Endothelial cell of umbilical vein (primary cell): ENCODE data around the gene TEAD4. TPM values are rescaled to one million over a fixed set of nuclear protein-coding genes. Genes with fewer than 3 reads are reported as not detected.
"Not testable (repeated sequence)": the region's sequence is repeated elsewhere in the genome, so short reads cannot be mapped to it uniquely, and the experiment has no call there.

Experiments used
- BruUV-seq: library from RNA; stranded (reverse); fragments of 400-500 nt; replicated peaks from 2 replicates; lab custom pipeline; 2021; lab: Mats Ljungman, UMichigan
- CTCF ChIA-PET: fragments of 300-600, 350-600 bp; sonication (Branson Sonifier 250); formaldehyde crosslinking; loops from one replicate; lab custom pipeline; 2021; ENCODE audit warnings: antibody characterized with exemption, inconsistent platforms; lab: Charles Lee
- POLR2A ChIA-PET: fragments of 300-600, 350-600 bp; sonication (Branson Sonifier 250); formaldehyde crosslinking; loops from one replicate; lab custom pipeline; 2021; ENCODE audit warnings: antibody characterized with exemption, inconsistent platforms; lab: Charles Lee
- DNase-seq: peaks from one replicate; pipeline ENCODE4 v3.0.0-alpha.2; 2011; ENCODE audit warnings: low read depth, low spot score
- FAIRE-seq: peaks from 2 replicates; lab custom pipeline; 2011; peaks lifted over from hg19 to GRCh38; lab: Jason Lieb, UNC
- H2AFZ ChIP-seq: 2 replicates; pipeline ENCODE4 v1.6.0; 2012; ENCODE audit warnings: low read depth, low read length, control low read depth, inconsistent platforms
- H3K27ac ChIP-seq: 2 replicates; pipeline ENCODE4 v1.5.1; 2011; ENCODE audit warnings: low read depth, mild to moderate bottlenecking, control low read depth, low read length, moderate library complexity; ENCODE audit not compliant: insufficient read depth
- H3K27me3 ChIP-seq, 2 experiments: 2 replicates each; pipeline versions ENCODE4 v1.6.0 to v1.6.1; 2011; ENCODE audit warnings: low read length in 2 of 2, mixed read lengths in 1 of 2; ENCODE audit not compliant: control insufficient read depth in 2 of 2, insufficient read depth in 2 of 2
- H3K36me3 ChIP-seq, 2 experiments: 2 replicates in 1 of 2; 3 replicates in 1 of 2; pipeline ENCODE4 v1.5.1; 2011; ENCODE audit warnings: low read length in 2 of 2, mild to moderate bottlenecking in 1 of 2, moderate library complexity in 1 of 2; ENCODE audit not compliant: control insufficient read depth in 2 of 2, insufficient read depth in 2 of 2; ENCODE audit errors: extremely low read depth in 1 of 2
- H3K4me1 ChIP-seq: 3 replicates; pipeline ENCODE4 v1.5.1; 2011; ENCODE audit warnings: mild to moderate bottlenecking, low read length; ENCODE audit not compliant: control insufficient read depth, insufficient read depth; ENCODE audit errors: extremely low read depth
- H3K4me2 ChIP-seq: 2 replicates; pipeline ENCODE4 v1.6.1; 2011; ENCODE audit warnings: low read length, control low read depth, mixed read lengths; ENCODE audit not compliant: insufficient read depth
- H3K4me3 ChIP-seq, 3 experiments: fragments of 200-600 bp in 1 of 3; sonication (generic), shearing (Covaris generic) in 1 of 3; replicated peaks in 1 of 3; 2 replicates each; pipeline ENCODE4 v1.5.1; 2011 to 2016; ENCODE audit warnings: control low read depth in 3 of 3, low read length in 3 of 3, mild to moderate bottlenecking in 2 of 3, inconsistent platforms in 1 of 3, low read depth in 1 of 3, moderate library complexity in 1 of 3; ENCODE audit not compliant: insufficient read depth in 1 of 3
- H3K79me2 ChIP-seq: 2 replicates; pipeline ENCODE4 v1.6.0; 2012; ENCODE audit warnings: low read length, inconsistent platforms; ENCODE audit not compliant: control insufficient read depth, insufficient read depth
- H3K9ac ChIP-seq: replicated peaks from 2 replicates; pipeline ENCODE3; 2011; ENCODE audit warnings: low read length, control low read depth; ENCODE audit not compliant: insufficient read depth; ENCODE audit errors: extremely low read depth
- H3K9me1 ChIP-seq: replicated peaks from 3 replicates; pipeline ENCODE4 v1.6.0; 2011; ENCODE audit warnings: mild to moderate bottlenecking, low read length; ENCODE audit not compliant: control insufficient read depth, insufficient read depth; ENCODE audit errors: extremely low read depth
- H3K9me3 ChIP-seq: replicated peaks from 2 replicates; pipeline ENCODE4 v1.5.1; 2012; ENCODE audit warnings: low read length, inconsistent platforms; ENCODE audit not compliant: control insufficient read depth, insufficient read depth
- H4K20me1 ChIP-seq: replicated peaks from 2 replicates; pipeline ENCODE3; 2011; ENCODE audit warnings: mild to moderate bottlenecking, low read length; ENCODE audit not compliant: control insufficient read depth, insufficient read depth; ENCODE audit errors: extremely low read depth
- FOS ChIP-seq: IDR thresholded peaks from 2 replicates; pipeline ENCODE4 v1.6.1; 2011; ENCODE audit warnings: mild to moderate bottlenecking, low read length, moderate library complexity, borderline replicate concordance; ENCODE audit not compliant: insufficient read depth
- MYC ChIP-seq: IDR thresholded peaks from one replicate; pipeline ENCODE4 v1.6.1; 2011; ENCODE audit warnings: mild to moderate bottlenecking, low read depth, low read length
- POLR2AphosphoS5 ChIP-seq: IDR thresholded peaks from 2 replicates; pipeline ENCODE4 v1.6.1; 2012; ENCODE audit warnings: low read depth, mild to moderate bottlenecking, control low read depth, low read length, moderate library complexity; ENCODE audit not compliant: insufficient read depth
- dilution Hi-C: fragments of 300-500 bp; cut with MboI; formaldehyde crosslinking; loops from one replicate; pipeline ENCODE4 v1.15.0; 2019; ENCODE audit warnings: low sequenced_read_pairs; ENCODE audit not compliant: extremely low pct_ligation_motif_present
- intact Hi-C: fragments of 100-400 bp; cut with micrococcal nuclease; formaldehyde crosslinking; loops from one replicate; pipeline ENCODE4 v1.10.0; 2022
- polyA plus RNA-seq, 4 experiments: library from polyadenylated mRNA; depleted of rRNA in 3 of 4; stranded (reverse) in 3 of 4; unstranded in 1 of 4; fragments of >200 nt; gene quantifications; 2 replicates each; pipeline versions ENCODE4 v1.2.1 to v1.2.3, GENCODE V29; 2011 to 2012; ENCODE audit warnings: missing spikeins in 1 of 4
- total RNA-seq: library from RNA; stranded (reverse); gene quantifications from 2 replicates; pipeline ENCODE4 v1.2.3, GENCODE V29; 2021

The TEAD4 gene
- total and polyA plus RNA-seq, 2 donors (not counting 3 experiments of a cell fraction or from before 2014, with no cell fraction given), result 34.4 to 46.0 TPM

GRCh38 chr12:3065846-3066245 lies 106.6 kb downstream of the TEAD4 start:
- H4K20me1 ChIP-seq, intact Hi-C loops, H2AFZ ChIP-seq, H3K9ac ChIP-seq, dilution Hi-C loops, H3K4me2 ChIP-seq, H3K79me2 ChIP-seq, FAIRE-seq, H3K9me1 ChIP-seq, BruUV-seq, DNase-seq, H3K27ac ChIP-seq, H3K36me3 ChIP-seq, H3K4me1 ChIP-seq, H3K9me3 ChIP-seq, H3K4me3 ChIP-seq, POLR2A ChIA-PET: not testable (repeated sequence)
- peaks cover 19 to 20% of the 10 kb centered on the region in 2 experiments for H3K27me3 ChIP-seq
- CTCF ChIA-PET, result interaction anchor here (1.6 kb wide), 1 partner anchor 8 kb away, joined by 7 read pairs; no protein-coding TSS in a partner anchor

DNA sequence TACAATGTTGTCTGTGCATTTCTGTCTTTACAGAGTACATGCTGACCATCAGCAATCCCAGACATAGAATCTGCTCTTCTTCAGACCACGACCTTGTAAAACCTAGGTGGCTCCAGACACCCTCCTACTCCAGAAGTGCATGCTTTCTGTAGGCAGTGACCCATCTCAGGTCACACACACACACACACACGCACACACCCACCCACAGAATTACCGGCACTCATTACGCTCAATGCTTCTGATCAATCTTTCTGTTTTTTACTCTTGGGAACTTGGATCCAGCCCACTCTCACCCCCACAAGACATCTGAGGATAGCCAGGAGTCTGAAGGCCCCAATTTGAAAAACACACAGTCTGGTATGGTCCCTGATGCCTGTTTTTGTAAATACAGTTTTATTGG lies 110.5 kb downstream of the TEAD4 start:
- no peak overlapping the region for H2AFZ ChIP-seq
- H3K4me3 ChIP-seq, result no peak overlapping the region
- FAIRE-seq (no peak), DNase-seq (no peak)
- H4K20me1 ChIP-seq, result no peaks in the 10 kb centered on the region
- peaks cover 5% of the 10 kb centered on the region for H3K4me1 ChIP-seq
- H3K79me2 ChIP-seq, result no peaks in the 10 kb centered on the region
- H3K27ac ChIP-seq, result no peak overlapping the region
- intact Hi-C loops (loop anchor here (5.0 kb wide), 1 partner anchor 148 kb away; no protein-coding TSS in a partner anchor), dilution Hi-C loops (loop anchor here (10.0 kb wide), 1 partner anchor 205 kb away; no protein-coding TSS in a partner anchor)
- ChIA-PET POLR2A (no interaction called here), CTCF (interaction anchor here (0.6 to 9.8 kb wide), 7 partner anchors 11 to 231 kb away, joined by 3 to 222 read pairs (median 3); no protein-coding TSS in a partner anchor)
- peaks cover 3 to 7% of the 10 kb centered on the region in 2 experiments for H3K27me3 ChIP-seq
- TF ChIP-seq FOS (no peak), MYC (no peak), POLR2AphosphoS5 (no peak)
- no peaks in the 10 kb centered on the region for H3K36me3 ChIP-seq
- no peaks in the 10 kb centered on the region for H3K9me1 ChIP-seq
- BruUV-seq, result no TSS peak
- no peak overlapping the region for H3K9ac ChIP-seq
- H3K4me2 ChIP-seq, result no peak overlapping the region
- no peaks in the 10 kb centered on the region for H3K9me3 ChIP-seq
